Fibroblast of lung (primary cell): Measurements from ENCODE around the gene HNRNPA3. TPM values are rescaled to one million over a fixed set of nuclear protein-coding genes. Genes with fewer than 3 reads are reported as not detected.

Experiments used
- DNase-seq, 2 donors: peaks; one replicate each; pipeline versions ENCODE4 v3.0.0 to v3.0.0-alpha.2; 2010; ENCODE audit warnings: low read depth in 2 of 2
- H2AFZ ChIP-seq: 2 replicates; pipeline ENCODE4 v1.5.1; 2012; ENCODE audit warnings: low read length, control low read depth, inconsistent platforms
- H3K27ac ChIP-seq: 2 replicates; pipeline ENCODE4 v1.5.1; 2011; ENCODE audit warnings: low read length, control low read depth; ENCODE audit not compliant: insufficient read depth
- H3K27me3 ChIP-seq: 2 replicates; pipeline ENCODE4 v1.5.1; 2011; ENCODE audit warnings: mild to moderate bottlenecking, low read length; ENCODE audit not compliant: control insufficient read depth, insufficient read depth
- H3K36me3 ChIP-seq: 2 replicates; pipeline ENCODE4 v1.5.1; 2011; ENCODE audit warnings: low read length; ENCODE audit not compliant: control insufficient read depth, insufficient read depth
- H3K4me1 ChIP-seq: 2 replicates; pipeline ENCODE4 v1.5.1; 2011; ENCODE audit warnings: low read length; ENCODE audit not compliant: control insufficient read depth, insufficient read depth; ENCODE audit errors: extremely low read depth
- H3K4me2 ChIP-seq: 2 replicates; pipeline ENCODE4 v1.5.1; 2011; ENCODE audit warnings: low read length, control low read depth; ENCODE audit not compliant: insufficient read depth; ENCODE audit errors: extremely low read depth
- H3K4me3 ChIP-seq, 4 experiments: fragments of 200-600 bp in 1 of 4; sonication (generic) in 1 of 4; replicated peaks in 1 of 4; 2 replicates each; pipeline ENCODE4 v1.5.1; 2011 to 2016; ENCODE audit warnings: low read length in 4 of 4, low read depth in 3 of 4, mild to moderate bottlenecking in 3 of 4, control low read depth in 2 of 4, inconsistent platforms in 1 of 4, mixed read lengths in 1 of 4; ENCODE audit not compliant: insufficient read depth in 1 of 4; ENCODE audit errors: control extremely low read depth in 1 of 4
- H3K79me2 ChIP-seq: 2 replicates; pipeline ENCODE4 v1.5.1; 2012; ENCODE audit warnings: mild to moderate bottlenecking, low read length, inconsistent platforms; ENCODE audit not compliant: control insufficient read depth, insufficient read depth
- H3K9ac ChIP-seq: 2 replicates; pipeline ENCODE4 v1.5.1; 2011; ENCODE audit warnings: mild to moderate bottlenecking, low read length, control low read depth; ENCODE audit not compliant: insufficient read depth
- H3K9me3 ChIP-seq: 2 replicates; pipeline ENCODE4 v1.5.1; 2012; ENCODE audit warnings: low read depth, low read length; ENCODE audit not compliant: control insufficient read depth, insufficient read depth
- H4K20me1 ChIP-seq: 2 replicates; pipeline ENCODE4 v1.5.1; 2011; ENCODE audit warnings: low read length; ENCODE audit not compliant: control insufficient read depth, insufficient read depth; ENCODE audit errors: extremely low read depth
- CTCF ChIP-seq, 2 donors: IDR thresholded peaks in 1 of 2; conservative IDR thresholded peaks in 1 of 2; 1 replicate in 1 of 2; 2 replicates in 1 of 2; pipeline ENCODE4 v1.5.1; 2011 to 2012; ENCODE audit warnings: low read length in 2 of 2, control low read depth in 1 of 2, inconsistent platforms in 1 of 2, low read depth in 1 of 2, mild to moderate bottlenecking in 1 of 2
- EZH2 ChIP-seq: IDR thresholded peaks from 2 replicates; pipeline ENCODE4 v1.5.1; 2012; ENCODE audit warnings: low read length, control low read depth, mild to moderate bottlenecking; ENCODE audit errors: missing control alignments
- polyA plus RNA-seq, 2 donors: library from polyadenylated mRNA; depleted of rRNA in 1 of 2; stranded (reverse) in 1 of 2; unstranded in 1 of 2; fragments of >200 nt; gene quantifications; 2 replicates each; pipeline ENCODE4 v1.2.1, GENCODE V29; 2011 to 2012; ENCODE audit warnings: missing spikeins in 1 of 2
- total RNA-seq: library from RNA; depleted of rRNA; stranded (reverse); fragments of >200 nt; gene quantifications from 2 replicates; pipeline ENCODE4 v1.2.1, GENCODE V29; 2014

HNRNPA3 gene
- total and polyA plus RNA-seq, 2 donors (not counting 1 experiment from before 2014, with no cell fraction given): 34.5 to 81.2 TPM

GRCh38 chr2:177165061-177165583 is 47.5 kb upstream of the HNRNPA3 start:
- no peaks in the 10 kb centered on the region for H4K20me1 ChIP-seq
- H3K9me3 ChIP-seq: no peaks in the 10 kb centered on the region
- H3K4me1 ChIP-seq: peaks cover 11% of the 10 kb centered on the region
- no peaks in the 10 kb centered on the region for H3K79me2 ChIP-seq
- DNase-seq: peak; percentile 49 to 56
- peak overlapping the region; percentile 68 for H3K9ac ChIP-seq
- H2AFZ ChIP-seq: peak overlapping the region; percentile 99
- H3K4me2 ChIP-seq: peak overlapping the region; percentile 100
- no peaks in the 10 kb centered on the region for H3K36me3 ChIP-seq
- TF ChIP-seq CTCF (conservative IDR thresholded peaks at IDR 0.05 in 1 of 2, IDR thresholded peaks at IDR 0.05 in 1 of 2; ENCODE audit: low read depth in 1 of 2, low read length in 2 of 2) (no peak), EZH2 (no peak)
- peak overlapping the region; percentile 40 to 61 (median 47) for H3K4me3 ChIP-seq
- H3K27me3 ChIP-seq: no peaks in the 10 kb centered on the region
- peak overlapping the region; percentile 79 for H3K27ac ChIP-seq

- Histone ChIP-seq H3K4me3 (peak overlapping the region in 3 of 4 experiments; percentile 42 to 61 (median 52)), H3K79me2 (no peaks in the 10 kb centered on the region), H3K36me3 (no peaks in the 10 kb centered on the region), H3K4me2 (peak overlapping the region; percentile 100), H3K9me3 (no peaks in the 10 kb centered on the region), H4K20me1 (no peaks in the 10 kb centered on the region), H3K27ac (peak overlapping the region; percentile 79), H3K9ac (peak overlapping the region; percentile 25), H3K4me1 (peaks cover 11% of the 10 kb centered on the region), H2AFZ (peak overlapping the region; percentile 57), H3K27me3 (no peaks in the 10 kb centered on the region)
- no peak for TF ChIP-seq EZH2
- no peak for TF ChIP-seq CTCF (conservative IDR thresholded peaks at IDR 0.05 in 1 of 2, IDR thresholded peaks at IDR 0.05 in 1 of 2; ENCODE audit: low read depth in 1 of 2, low read length in 2 of 2)
- peak; percentile 47 to 66 for DNase-seq
These were observed 46.6 kb upstream of the HNRNPA3 start for GRCh38 chr2:177165721-177166711.

GRCh38 chr2:177169810-177170514 is 42.6 kb upstream of the HNRNPA3 start:
- Histone ChIP-seq H3K27ac (no peak overlapping the region), H3K4me1 (peaks cover 11% of the 10 kb centered on the region), H3K36me3 (no peaks in the 10 kb centered on the region), H2AFZ (no peak overlapping the region), H3K27me3 (no peaks in the 10 kb centered on the region), H3K4me3 (no peak overlapping the region), H4K20me1 (no peaks in the 10 kb centered on the region), H3K9ac (no peak overlapping the region), H3K9me3 (no peaks in the 10 kb centered on the region), H3K4me2 (no peak overlapping the region), H3K79me2 (no peaks in the 10 kb centered on the region)
- DNase-seq: no peak
- TF ChIP-seq CTCF (conservative IDR thresholded peaks at IDR 0.05 in 1 of 2, IDR thresholded peaks at IDR 0.05 in 1 of 2; ENCODE audit: low read depth in 1 of 2, low read length in 2 of 2): no peak
- no peak for TF ChIP-seq EZH2
